Kidney (tissue), 14 donors: ENCODE measurements around the gene CREBL2. TPM values are rescaled to one million over a fixed set of nuclear protein-coding genes. Genes with fewer than 3 reads are reported as not detected.
"Not testable (repeated sequence)": the region's sequence is repeated elsewhere in the genome, so short reads cannot be mapped to it uniquely, and the experiment has no call there.

Source experiments
- DNase-seq, 5 donors: peaks; one replicate each; pipeline ENCODE4 v3.0.0-alpha.2; 2013 to 2020
- FAIRE-seq: peaks from 2 replicates; lab custom pipeline; 2012; peaks lifted over from hg19 to GRCh38; lab: Jason Lieb, UNC
- H3K27ac ChIP-seq, 2 donors: one replicate each; pipeline ENCODE4 v1.7.0; 2013; ENCODE audit warnings: low read depth in 2 of 2, low read length in 2 of 2, inconsistent platforms in 1 of 2
- H3K27me3 ChIP-seq: one replicate; pipeline ENCODE4 v1.7.1; 2013; ENCODE audit warnings: low read length, inconsistent platforms; ENCODE audit not compliant: control insufficient read depth, insufficient read depth
- H3K36me3 ChIP-seq, 3 donors: one replicate each; pipeline versions ENCODE4 v1.7.0 to v1.7.1; 2013; ENCODE audit warnings: low read length in 3 of 3, control low read depth in 1 of 3, inconsistent platforms in 1 of 3; ENCODE audit not compliant: insufficient read depth in 3 of 3, control insufficient read depth in 2 of 3
- H3K4me1 ChIP-seq, 3 donors: one replicate each; pipeline versions ENCODE4 v1.7.0 to v1.7.1; 2013; ENCODE audit warnings: low read length in 3 of 3, inconsistent platforms in 1 of 3, low read depth in 1 of 3; ENCODE audit not compliant: control insufficient read depth in 2 of 3, insufficient read depth in 2 of 3
- H3K4me3 ChIP-seq, 3 donors: one replicate each; pipeline versions ENCODE4 v1.7.0 to v1.8.1; 2013; ENCODE audit warnings: low read length in 3 of 3, control low read depth in 1 of 3, inconsistent platforms in 1 of 3
- H3K9ac ChIP-seq, 3 donors: one replicate each; pipeline versions ENCODE4 v1.7.0 to v1.7.1; 2013; ENCODE audit warnings: low read length in 3 of 3, control low read depth in 1 of 3, inconsistent platforms in 1 of 3
- H3K9me3 ChIP-seq, 3 donors: one replicate each; pipeline versions ENCODE4 v1.7.0 to v1.7.1; 2013; ENCODE audit warnings: low read length in 3 of 3, control low read depth in 1 of 3, inconsistent platforms in 1 of 3; ENCODE audit not compliant: control insufficient read depth in 2 of 3, insufficient read depth in 1 of 3
- intact Hi-C: fragments of 100-400 bp; cut with DNase I; formaldehyde crosslinking; loops from one replicate; pipeline ENCODE4 v1.11.1; 2022
- polyA plus RNA-seq: library from polyadenylated mRNA; stranded (reverse); fragments of 350-450 nt; fragmentation: Illumina TruSeq; extraction: RNeasy Lipid Tissue Mini Kit (QIAGEN cat#74804); gene quantifications from one replicate; pipeline ENCODE4 v1.2.3, GENCODE V29; 2014; ENCODE audit warnings: low read depth, low replicate concordance; ENCODE audit not compliant: insufficient read depth
- total RNA-seq: library from RNA; stranded (reverse); fragmentation: NEBNext Ultra II Directional; extraction: Animal tissue kit (Norgen Biotek cat#: 25700); gene quantifications from one replicate; pipeline ENCODE4 v1.2.1, GENCODE V29; 2021
- TF ChIP-seq, protein P1 (sequence below): IDR thresholded peaks from 3 replicates; pipeline ENCODE4 v1.5.1; 2012; ENCODE audit warnings: mild to moderate bottlenecking, moderate library complexity, borderline replicate concordance; ENCODE audit not compliant: insufficient read depth; ENCODE audit errors: extremely low read depth
- donor health status: control.
- donor health status: control.
- donor health status: control.
- donor health status: control.
- donor health status: control.
- donor health status: DM: yes; HTN: yes; CAD: no.
- donor health status: Normal renal cell carcinoma (clear cell type).

Gene CREBL2
- total and polyA plus RNA-seq, 2 donors from 2014 or later, result 35.8 to 38.6 TPM

GRCh38 chr12:12628013-12628412 is 16.3 kb downstream of the CREBL2 start:
- intact Hi-C loops, result no loop called here
- no peak overlapping the region for H3K9ac ChIP-seq
- H3K27me3 ChIP-seq, result no peaks in the 10 kb centered on the region
- H3K36me3 ChIP-seq, result no peaks in the 10 kb centered on the region
- TF ChIP-seq, protein P1, sequence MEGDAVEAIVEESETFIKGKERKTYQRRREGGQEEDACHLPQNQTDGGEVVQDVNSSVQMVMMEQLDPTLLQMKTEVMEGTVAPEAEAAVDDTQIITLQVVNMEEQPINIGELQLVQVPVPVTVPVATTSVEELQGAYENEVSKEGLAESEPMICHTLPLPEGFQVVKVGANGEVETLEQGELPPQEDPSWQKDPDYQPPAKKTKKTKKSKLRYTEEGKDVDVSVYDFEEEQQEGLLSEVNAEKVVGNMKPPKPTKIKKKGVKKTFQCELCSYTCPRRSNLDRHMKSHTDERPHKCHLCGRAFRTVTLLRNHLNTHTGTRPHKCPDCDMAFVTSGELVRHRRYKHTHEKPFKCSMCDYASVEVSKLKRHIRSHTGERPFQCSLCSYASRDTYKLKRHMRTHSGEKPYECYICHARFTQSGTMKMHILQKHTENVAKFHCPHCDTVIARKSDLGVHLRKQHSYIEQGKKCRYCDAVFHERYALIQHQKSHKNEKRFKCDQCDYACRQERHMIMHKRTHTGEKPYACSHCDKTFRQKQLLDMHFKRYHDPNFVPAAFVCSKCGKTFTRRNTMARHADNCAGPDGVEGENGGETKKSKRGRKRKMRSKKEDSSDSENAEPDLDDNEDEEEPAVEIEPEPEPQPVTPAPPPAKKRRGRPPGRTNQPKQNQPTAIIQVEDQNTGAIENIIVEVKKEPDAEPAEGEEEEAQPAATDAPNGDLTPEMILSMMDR, result no peak
- H3K9me3 ChIP-seq, result peaks cover 0 to 3% (median 0%) of the 10 kb centered on the region in 3 donors
- FAIRE-seq, result no peak
- DNase-seq, result no peak
- no peak overlapping the region for H3K4me3 ChIP-seq
- H3K27ac ChIP-seq, result no peak overlapping the region
- H3K4me1 ChIP-seq, result no peaks in the 10 kb centered on the region

- intact Hi-C loops, result no loop called here
- no peaks in the 10 kb centered on the region for H3K27me3 ChIP-seq
- no peaks in the 10 kb centered on the region for H3K4me1 ChIP-seq
- no peak overlapping the region for H3K27ac ChIP-seq
- FAIRE-seq, result peak; percentile 52
- TF ChIP-seq, protein P1, result no peak
- H3K9me3 ChIP-seq, result no peaks in the 10 kb centered on the region
- no peak overlapping the region for H3K4me3 ChIP-seq
- H3K36me3 ChIP-seq, result no peaks in the 10 kb centered on the region
- DNase-seq, result no peak
- H3K9ac ChIP-seq, result no peak overlapping the region
These were observed 19.2 kb downstream of the CREBL2 start for GRCh38 chr12:12630850-12631249.

GRCh38 chr12:12635651-12636050 is 24.0 kb downstream of the CREBL2 start:
- intact Hi-C loops, result no loop called here
- Histone ChIP-seq H3K36me3 (peaks cover 0 to 4% (median 3%) of the 10 kb centered on the region in 3 donors), H3K9ac (no peak overlapping the region), H3K4me3 (no peak overlapping the region), H3K4me1 (no peaks in the 10 kb centered on the region), H3K27me3 (no peaks in the 10 kb centered on the region), H3K27ac (no peak overlapping the region), H3K9me3 (no peaks in the 10 kb centered on the region)
- TF ChIP-seq, protein P1, result no peak
- DNase-seq, result no peak
- no peak for FAIRE-seq

DNA sequence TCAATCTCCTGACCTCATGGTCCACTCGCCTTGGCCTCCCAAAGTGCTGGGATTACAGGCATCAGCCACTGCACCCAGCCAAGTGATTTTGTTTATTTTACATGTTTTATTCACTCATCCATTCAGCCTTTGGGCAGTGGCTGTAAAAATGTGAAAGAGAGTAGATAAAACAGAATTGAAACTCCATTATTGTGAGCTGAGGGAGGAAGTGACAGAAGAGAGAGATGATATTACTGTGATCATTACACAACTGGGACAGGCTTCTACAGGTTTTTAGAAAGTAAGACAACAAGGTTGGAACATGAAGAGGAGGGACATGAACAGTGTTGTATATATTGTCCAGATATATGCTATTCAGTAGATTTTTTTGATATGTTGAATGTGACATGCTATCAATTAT is 25.0 kb downstream of the CREBL2 start:
- Histone ChIP-seq H3K36me3 (peaks cover 0 to 5% (median 4%) of the 10 kb centered on the region in 3 donors), H3K4me1 (no peaks in the 10 kb centered on the region), H3K27ac (no peak overlapping the region), H3K9me3 (no peaks in the 10 kb centered on the region), H3K4me3 (no peak overlapping the region), H3K9ac (no peak overlapping the region), H3K27me3 (no peaks in the 10 kb centered on the region)
- no peak for DNase-seq
- FAIRE-seq, result no peak
- intact Hi-C loops, result no loop called here
- TF ChIP-seq, protein P1, result no peak

GRCh38 chr12:12639995-12640394 is 28.3 kb downstream of the CREBL2 start:
- H3K9ac ChIP-seq, H3K27me3 ChIP-seq, H3K27ac ChIP-seq, FAIRE-seq, H3K9me3 ChIP-seq, H3K4me3 ChIP-seq, DNase-seq, intact Hi-C loops, H3K4me1 ChIP-seq: not testable (repeated sequence)
- H3K36me3 ChIP-seq, result peaks cover 0 to 13% (median 9%) of the 10 kb centered on the region in 3 donors
